HG03521 (cell line): ENCODE data around the gene CYP27B1.
"Not testable (repeated sequence)": the region's sequence is repeated elsewhere in the genome, so short reads cannot be mapped to it uniquely, and the experiment has no call there.

Experiments
- ATAC-seq: cut with Tn5 transposase; IDR thresholded peaks from one replicate; pipeline ENCODE4 v1.9.1; 2021; ENCODE audit warnings: mild to moderate bottlenecking, moderate library complexity; ENCODE audit not compliant: unreplicated experiment

The CYP27B1 gene

GRCh38 chr12:57724936-57725740 lies 41.7 kb downstream of the CYP27B1 start:
- no peak for ATAC-seq

DNA sequence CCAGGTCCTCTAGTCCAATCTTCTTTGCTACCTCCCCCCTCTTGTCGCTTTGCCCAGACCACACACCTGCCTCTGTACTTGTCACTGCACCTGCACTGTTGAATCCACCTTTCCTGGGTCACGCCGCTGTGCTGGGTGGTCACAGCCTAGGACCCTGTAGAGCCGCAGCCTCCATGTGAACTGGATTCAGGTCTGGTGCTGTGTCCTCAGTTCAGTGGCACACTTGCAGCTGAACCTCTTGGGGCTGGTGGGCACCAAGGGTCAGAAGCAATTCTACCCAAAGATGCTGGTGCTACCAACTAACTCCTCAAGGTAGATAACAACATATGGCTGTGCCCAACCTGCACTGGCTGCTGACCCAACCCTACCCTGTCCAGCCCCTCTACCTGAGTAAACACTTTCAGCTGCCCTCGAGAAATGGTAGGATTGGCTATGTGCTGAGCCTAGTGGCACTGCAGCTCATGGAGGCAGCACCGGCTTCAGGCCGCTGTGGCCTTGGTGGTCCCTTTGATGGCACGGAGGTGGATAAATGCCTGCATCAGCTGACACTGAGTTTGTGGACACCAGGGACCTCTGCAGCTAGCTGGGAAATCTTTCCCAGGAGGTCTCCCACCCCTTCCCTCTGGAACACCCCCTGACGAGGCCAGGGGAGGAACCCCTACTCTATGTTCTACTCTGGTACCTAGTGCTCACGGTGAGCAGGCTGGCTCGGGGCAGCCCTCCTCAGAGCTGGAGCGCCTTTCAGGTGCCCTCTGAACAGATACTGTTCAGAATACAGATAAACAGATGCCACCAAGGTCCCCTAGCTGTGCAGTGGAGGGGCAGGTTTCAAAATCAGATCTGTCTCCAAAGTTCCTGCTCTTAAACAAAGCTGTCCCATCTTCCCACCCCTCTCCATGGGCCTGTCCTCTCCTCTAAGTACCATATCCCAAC lies 42.6 kb downstream of the CYP27B1 start:
- no peak for ATAC-seq

DNA sequence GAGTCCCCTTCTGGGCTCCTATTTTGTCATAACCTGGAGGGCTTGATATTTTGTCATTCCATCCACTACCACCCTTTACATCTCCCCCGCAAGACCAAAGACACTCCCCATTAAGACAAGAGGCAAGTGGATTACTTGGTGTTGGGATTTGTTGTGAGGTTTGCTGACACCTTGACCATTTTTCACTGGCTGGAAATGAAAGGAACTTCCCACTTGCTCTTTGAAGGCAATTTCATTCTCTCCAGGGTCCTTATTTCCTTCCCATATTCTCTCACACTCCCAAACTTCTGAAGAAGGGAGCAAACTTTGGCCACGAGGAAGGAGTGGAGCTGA lies 43.3 kb downstream of the CYP27B1 start:
- ATAC-seq, result no peak

GRCh38 chr12:57722716-57723629 lies 43.9 kb downstream of the CYP27B1 start:
- ATAC-seq, result no peak

DNA sequence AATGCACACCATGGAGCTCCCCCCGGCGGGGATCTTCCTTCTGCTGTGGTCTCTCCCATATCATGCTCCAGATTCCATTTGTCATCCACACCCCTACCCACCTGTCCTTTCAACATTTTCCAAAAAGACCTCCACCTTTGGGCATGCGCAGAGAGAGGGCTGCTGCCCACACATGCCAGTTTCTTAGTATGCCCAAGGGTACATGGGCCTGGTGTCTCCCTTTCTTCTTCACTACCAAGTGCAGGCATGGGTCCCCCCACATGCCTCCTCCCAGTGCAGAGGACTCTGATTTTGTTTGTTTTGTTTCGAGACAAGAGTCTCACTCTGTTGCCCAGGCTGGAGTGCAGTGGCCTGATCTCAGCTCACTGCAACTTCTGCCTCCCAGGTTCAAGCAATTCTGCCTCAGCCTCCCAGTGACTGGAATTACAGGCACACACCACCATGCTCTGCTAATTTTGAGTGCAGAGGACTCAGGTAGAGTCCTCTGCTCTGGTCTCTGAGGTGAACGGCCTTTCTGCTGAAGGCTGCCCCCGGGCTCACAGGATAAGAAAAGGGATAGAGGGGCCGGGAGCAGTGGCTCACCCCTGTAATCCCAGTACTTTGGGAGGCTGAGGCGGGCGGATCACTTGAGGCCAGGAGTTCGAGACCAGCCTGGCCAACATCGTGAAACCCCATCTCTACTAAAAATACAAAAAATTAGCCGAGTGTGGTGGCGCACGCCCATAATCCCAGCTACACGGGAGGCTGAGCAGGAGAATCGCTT lies 44.9 kb downstream of the CYP27B1 start:
- not testable (repeated sequence) for ATAC-seq

DNA sequence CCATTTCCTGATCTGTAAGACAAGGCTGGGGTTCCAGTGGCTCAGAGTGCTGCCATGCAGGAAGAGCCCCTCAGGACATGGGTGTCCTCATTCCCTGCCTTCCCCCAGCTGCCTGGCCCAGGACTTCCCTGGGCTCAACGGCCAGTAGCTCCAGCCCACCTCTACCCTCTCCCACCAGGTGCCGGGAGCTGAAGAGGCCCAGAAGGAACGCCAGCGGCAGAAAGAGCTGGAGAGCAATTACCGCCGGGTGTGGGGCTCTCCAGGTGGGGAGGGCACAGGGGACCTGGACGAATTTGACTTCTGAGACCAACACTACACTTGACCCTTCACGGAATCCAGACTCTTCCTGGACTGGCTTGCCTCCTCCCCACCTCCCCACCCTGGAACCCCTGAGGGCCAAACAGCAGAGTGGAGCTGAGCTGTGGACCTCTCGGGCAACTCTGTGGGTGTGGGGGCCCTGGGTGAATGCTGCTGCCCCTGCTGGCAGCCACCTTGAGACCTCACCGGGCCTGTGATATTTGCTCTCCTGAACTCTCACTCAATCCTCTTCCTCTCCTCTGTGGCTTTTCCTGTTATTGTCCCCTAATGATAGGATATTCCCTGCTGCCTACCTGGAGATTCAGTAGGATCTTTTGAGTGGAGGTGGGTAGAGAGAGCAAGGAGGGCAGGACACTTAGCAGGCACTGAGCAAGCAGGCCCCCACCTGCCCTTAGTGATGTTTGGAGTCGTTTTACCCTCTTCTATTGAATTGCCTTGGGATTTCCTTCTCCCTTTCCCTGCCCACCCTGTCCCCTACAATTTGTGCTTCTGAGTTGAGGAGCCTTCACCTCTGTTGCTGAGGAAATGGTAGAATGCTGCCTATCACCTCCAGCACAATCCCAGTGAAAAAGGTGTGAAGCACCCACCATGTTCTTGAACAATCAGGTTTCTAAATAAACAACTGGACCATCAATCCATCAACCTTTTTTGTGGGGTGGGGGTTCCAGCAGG lies 46.0 kb downstream of the CYP27B1 start:
- ATAC-seq, result no peak

DNA sequence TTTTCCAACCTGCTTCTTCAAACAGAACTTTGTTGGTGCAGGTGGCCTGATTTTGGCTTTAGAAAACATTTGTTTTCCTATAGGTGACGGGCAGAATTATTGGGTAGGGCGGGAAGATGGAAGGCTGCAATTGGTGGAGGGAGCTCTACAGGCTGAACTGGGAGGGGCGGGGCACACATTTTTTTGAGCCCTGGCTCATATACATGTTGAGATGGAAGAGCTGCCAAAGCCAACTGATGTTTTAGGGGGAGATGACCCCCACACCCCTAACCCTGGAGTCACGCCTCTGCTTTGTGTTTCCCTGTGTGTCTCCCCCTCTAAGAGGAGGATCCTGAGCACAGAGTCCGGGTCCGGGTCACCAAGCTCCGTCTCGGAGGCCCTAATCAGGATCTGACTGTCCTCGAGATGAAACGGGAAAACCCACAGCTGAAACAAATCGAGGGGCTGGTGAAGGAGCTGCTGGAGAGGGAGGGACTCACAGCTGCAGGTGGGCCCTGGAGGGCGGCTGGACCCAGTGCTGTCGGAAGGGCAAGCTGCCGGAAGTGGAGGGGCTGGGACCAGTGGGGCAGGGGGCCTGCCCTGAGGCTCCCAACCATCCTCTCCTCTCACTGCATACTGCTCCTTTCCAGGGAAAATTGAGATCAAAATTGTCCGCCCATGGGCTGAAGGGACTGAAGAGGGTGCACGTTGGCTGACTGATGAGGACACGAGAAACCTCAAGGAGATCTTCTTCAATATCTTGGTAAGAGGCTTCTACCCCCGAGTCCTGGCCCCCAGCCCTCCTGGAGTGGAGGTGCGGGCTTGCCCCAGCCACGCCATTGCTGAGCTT lies 46.9 kb downstream of the CYP27B1 start:
- no peak for ATAC-seq

DNA sequence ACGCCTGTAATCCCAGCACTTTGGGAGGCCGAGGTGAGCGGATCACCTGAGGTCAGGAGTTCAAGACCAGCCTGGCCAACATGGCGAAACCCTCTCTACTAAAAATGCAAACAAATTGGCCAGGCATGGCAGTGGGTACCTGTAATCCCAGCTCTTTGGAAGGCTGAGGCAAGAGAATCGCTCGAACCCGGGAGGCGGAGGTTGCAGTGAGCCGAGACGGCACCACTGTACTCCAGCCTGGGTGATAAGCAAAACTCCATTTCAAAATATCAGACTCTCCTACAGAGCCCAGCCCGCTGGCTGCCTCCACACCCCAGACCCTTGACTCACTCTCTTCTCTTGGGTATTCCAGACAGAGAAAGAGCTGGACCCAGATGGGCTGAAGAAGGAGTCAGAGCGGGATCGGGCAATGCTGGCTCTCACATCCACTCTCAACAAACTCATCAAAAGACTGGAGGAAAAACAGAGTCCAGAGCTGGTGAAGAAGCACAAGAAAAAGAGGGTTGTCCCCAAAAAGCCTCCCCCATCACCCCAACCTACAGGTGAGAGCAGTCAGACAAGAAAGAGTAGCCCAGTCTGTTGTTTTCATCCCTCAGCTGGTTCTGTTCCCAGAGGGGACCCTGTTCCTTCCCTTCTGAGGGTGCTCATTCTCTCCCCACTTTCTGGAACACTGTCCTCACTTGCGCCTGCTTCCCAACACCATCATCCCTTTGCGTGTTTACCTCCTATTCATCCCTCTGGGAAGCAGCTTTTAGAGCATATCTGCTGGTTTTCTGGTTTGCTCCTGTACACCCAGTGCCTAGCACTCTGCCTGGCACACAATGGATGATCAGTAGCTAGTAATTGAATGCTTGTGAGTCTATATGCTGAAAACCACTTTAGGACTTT lies 48.0 kb downstream of the CYP27B1 start:
- no peak for ATAC-seq

- ATAC-seq, result no peak
These were observed 48.8 kb downstream of the CYP27B1 start for GRCh38 chr12:57717846-57718640.

- no peak for ATAC-seq
These were observed 49.7 kb downstream of the CYP27B1 start for GRCh38 chr12:57717131-57717530.

- ATAC-seq, result no peak
These were observed 50.6 kb downstream of the CYP27B1 start for GRCh38 chr12:57716305-57716704.

GRCh38 chr12:57715786-57716185 lies 51.1 kb downstream of the CYP27B1 start:
- ATAC-seq, result no peak

DNA sequence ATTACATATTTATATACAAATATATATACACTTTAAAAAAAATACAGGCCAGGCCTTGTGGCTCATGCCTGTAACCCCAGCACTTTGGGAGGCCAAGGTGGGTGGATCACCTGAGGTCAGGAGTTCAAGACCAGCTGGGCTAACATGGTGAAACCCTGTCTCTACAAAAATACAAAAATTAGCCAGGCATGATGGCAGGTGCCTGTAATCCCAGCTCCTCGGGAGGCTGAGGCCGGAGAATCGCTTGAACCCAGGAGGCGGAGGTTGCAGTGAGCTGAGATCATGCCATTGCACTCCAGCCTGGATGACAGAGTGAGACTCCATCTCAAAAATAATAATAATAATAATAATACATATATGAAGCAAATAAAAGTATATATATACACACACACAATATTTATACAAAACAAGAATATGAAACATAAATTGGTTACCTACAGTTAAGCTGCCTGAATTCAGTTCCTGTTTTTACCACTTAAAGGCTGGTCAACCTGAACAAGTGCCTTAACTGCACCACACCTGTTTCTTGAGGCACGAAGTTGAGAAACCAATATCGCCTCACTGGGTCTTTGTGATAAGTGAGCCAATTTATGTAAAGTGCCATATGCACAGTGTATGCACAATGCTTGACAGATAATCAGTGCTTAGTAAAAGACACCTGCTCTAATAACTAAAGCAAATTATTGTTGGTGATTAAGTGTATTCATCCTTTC lies 51.7 kb downstream of the CYP27B1 start:
- not testable (repeated sequence) for ATAC-seq

DNA sequence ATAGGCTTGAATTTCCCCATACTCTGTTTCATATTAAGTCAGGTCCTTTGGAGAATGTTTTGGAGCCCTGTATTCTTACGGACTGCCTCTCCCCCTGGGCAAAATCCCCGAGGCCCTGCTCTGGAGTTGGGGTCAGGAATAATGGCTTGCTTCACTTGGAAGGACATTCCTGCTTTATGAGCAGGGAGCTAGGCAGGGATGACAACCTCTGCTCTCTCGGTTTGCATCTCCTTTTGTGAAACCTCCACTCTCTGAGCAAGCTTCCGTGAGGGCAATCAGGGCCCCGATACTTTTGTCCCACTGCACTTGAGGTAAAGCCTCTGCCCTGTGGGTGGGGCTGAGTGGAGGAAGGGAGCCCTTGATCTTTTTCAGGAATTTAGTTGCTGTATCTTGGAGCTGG lies 53.7 kb downstream of the CYP27B1 start:
- no peak for ATAC-seq

DNA sequence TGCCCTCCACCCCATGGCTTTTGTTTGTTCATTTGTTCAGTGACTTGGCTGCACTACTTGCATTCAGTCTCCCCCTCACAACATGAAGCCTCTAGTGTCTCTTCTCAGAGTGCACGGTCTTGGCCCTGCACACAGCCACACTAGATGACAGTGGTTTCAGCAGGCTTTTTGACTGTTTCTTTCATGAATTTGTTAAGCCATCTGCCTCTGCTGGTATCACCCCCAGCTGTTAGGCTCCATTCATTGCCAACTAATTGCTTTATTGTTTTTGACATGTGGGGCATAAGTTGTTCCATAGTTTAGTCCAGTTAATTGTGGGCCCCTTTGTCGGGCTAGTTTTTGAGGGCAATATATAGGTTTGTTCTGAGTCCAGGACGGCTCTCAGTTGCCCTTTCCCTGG lies 54.2 kb downstream of the CYP27B1 start:
- ATAC-seq, result no peak
